ENCODE measurements around the gene ARHGAP19.

ARHGAP19 gene

GRCh38 chr10:97173036-97173435, 119.4 kb downstream of the ARHGAP19 start:
- no peak overlapping the region for H3K27ac ChIP-seq
- H3K79me2 ChIP-seq: no peaks in the 10 kb centered on the region

More at GRCh38 chr10:97173036-97173435, 119.4 kb downstream of the ARHGAP19 start:
- Histone ChIP-seq H3K9ac (no peak overlapping the region), H2AFZ (no peak overlapping the region), H3K4me2 (ENCODE audit: low read length) (no peak overlapping the region), H3K27me3 (ENCODE audit: control insufficient read depth, insufficient read depth, low read length) (no peaks in the 10 kb centered on the region), H3K36me3 (ENCODE audit: control insufficient read depth, insufficient read depth, low read length) (no peaks in the 10 kb centered on the region), H3K9me3 (ENCODE audit: control insufficient read depth, low read length) (no peaks in the 10 kb centered on the region), H3K4me3 (ENCODE audit: low read depth, low read length) (no peak overlapping the region), H3K4me1 (no peaks in the 10 kb centered on the region)
- no peak for TF ChIP-seq CTCF (IDR thresholded peaks at IDR 0.05)

Data from parathyroid adenoma (tissue), 2 donors.